Neural cell (in vitro differentiated cells): ENCODE data around the gene CCDC148. TPM values are rescaled to one million over a fixed set of nuclear protein-coding genes. Genes with fewer than 3 reads are reported as not detected.

Source experiments
- H2AFZ ChIP-seq: fragments of 200-600, 300-800 bp; sonication (generic), shearing (Covaris generic); 2 replicates; pipeline ENCODE4 v1.6.0; 2014; ENCODE audit warnings: low read depth, mild to moderate bottlenecking, antibody characterized with exemption, low read length, moderate library complexity
- H3F3A ChIP-seq: fragments of 200-600 bp; shearing (Covaris generic); 2 replicates; pipeline ENCODE4 v1.6.1; 2016; ENCODE audit warnings: mild to moderate bottlenecking, moderate library complexity, mixed read lengths, antibody characterized with exemption, low read length; ENCODE audit not compliant: insufficient read depth, poor library complexity, severe bottlenecking
- H3K27ac ChIP-seq: fragments of 200-600, 300-800 bp; sonication (generic), shearing (Covaris generic); 2 replicates; pipeline ENCODE4 v1.5.1; 2014; ENCODE audit warnings: mild to moderate bottlenecking, low read length, moderate library complexity
- H3K27me3 ChIP-seq: fragments of 300-800, 200-600 bp; sonication (generic), shearing (Covaris generic); 2 replicates; pipeline ENCODE4 v1.6.0; 2014; ENCODE audit warnings: mild to moderate bottlenecking, low read depth, low read length, moderate library complexity; ENCODE audit not compliant: insufficient read depth
- H3K36me3 ChIP-seq: fragments of 300-800, 200-600 bp; sonication (generic), shearing (Covaris generic); 2 replicates; pipeline ENCODE4 v1.5.1; 2014; ENCODE audit warnings: mild to moderate bottlenecking, antibody characterized with exemption, low read length, moderate library complexity; ENCODE audit not compliant: insufficient read depth
- H3K4me2 ChIP-seq: fragments of 300-800, 200-600 bp; sonication (generic), shearing (Covaris generic); 2 replicates; pipeline ENCODE4 v1.6.0; 2014; ENCODE audit warnings: mild to moderate bottlenecking, low read length
- H3K4me3 ChIP-seq: fragments of 300-800, 200-600 bp; sonication (generic), shearing (Covaris generic); 2 replicates; pipeline ENCODE4 v1.5.1; 2014; ENCODE audit warnings: mild to moderate bottlenecking, low read length, moderate library complexity
- H3K79me2 ChIP-seq: fragments of 200-600 bp; shearing (Covaris generic); replicated peaks from 2 replicates; pipeline ENCODE4 v1.6.0; 2014; ENCODE audit warnings: mild to moderate bottlenecking, low read length, moderate library complexity; ENCODE audit not compliant: insufficient read depth
- H3K9ac ChIP-seq: fragments of 300-800, 200-600 bp; sonication (generic), shearing (Covaris generic); 2 replicates; pipeline ENCODE4 v1.6.1; 2016; ENCODE audit warnings: mild to moderate bottlenecking, low read length, mixed read lengths
- H3K9me2 ChIP-seq: fragments of 200-600 bp; shearing (Covaris generic); 2 replicates; pipeline ENCODE4 v1.6.1; 2016; ENCODE audit warnings: mild to moderate bottlenecking, low read length, mixed read lengths; ENCODE audit not compliant: insufficient read depth
- H3K9me3 ChIP-seq: fragments of 200-600, 300-800 bp; sonication (generic), shearing (Covaris generic); 2 replicates; pipeline ENCODE4 v1.6.1; 2016; ENCODE audit warnings: mild to moderate bottlenecking, mixed run types, low read length, moderate library complexity, mixed read lengths
- H4K20me1 ChIP-seq: fragments of 200-600 bp; shearing (Covaris generic); 2 replicates; pipeline ENCODE4 v1.6.1; 2016; ENCODE audit warnings: mild to moderate bottlenecking, mixed run types; ENCODE audit not compliant: insufficient read depth
- CTCF ChIP-seq: fragments of 450-650 bp; IDR thresholded peaks from 2 replicates; pipeline ENCODE4 v1.5.1; 2014; ENCODE audit warnings: antibody characterized with exemption, mild to moderate bottlenecking, moderate library complexity; ENCODE audit not compliant: poor library complexity, severe bottlenecking
- EP300 ChIP-seq: fragments of 450-650 bp; conservative IDR thresholded peaks from 2 replicates; pipeline ENCODE4 v1.6.1; 2014; ENCODE audit warnings: antibody characterized with exemption, mild to moderate bottlenecking, moderate library complexity; ENCODE audit not compliant: poor library complexity, severe bottlenecking
- MXI1 ChIP-seq: fragments of 450-650 bp; conservative IDR thresholded peaks from 2 replicates; pipeline ENCODE4 v1.6.1; 2014; ENCODE audit warnings: antibody characterized with exemption, mild to moderate bottlenecking; ENCODE audit not compliant: poor library complexity, severe bottlenecking
- POLR2AphosphoS5 ChIP-seq: IDR thresholded peaks from 2 replicates; pipeline ENCODE4 v1.6.1; 2012
- RAD21 ChIP-seq: fragments of 450-650 bp; conservative IDR thresholded peaks from 2 replicates; pipeline ENCODE4 v1.6.1; 2014; ENCODE audit warnings: antibody characterized with exemption, mild to moderate bottlenecking, moderate library complexity
- REST ChIP-seq: IDR thresholded peaks from 2 replicates; pipeline ENCODE4 v1.6.1; 2012; ENCODE audit warnings: borderline replicate concordance
- SMC3 ChIP-seq: fragments of 450-650 bp; conservative IDR thresholded peaks from 2 replicates; pipeline ENCODE4 v1.6.1; 2014; ENCODE audit warnings: antibody characterized with exemption, mild to moderate bottlenecking, moderate library complexity; ENCODE audit not compliant: poor library complexity
- TAF1 ChIP-seq: IDR thresholded peaks from 2 replicates; pipeline ENCODE4 v1.6.1; 2012; ENCODE audit warnings: low read depth
- polyA plus RNA-seq: library from polyadenylated mRNA; depleted of rRNA; stranded (reverse); fragments of >200 nt; gene quantifications from 2 replicates; pipeline ENCODE4 v1.2.3, GENCODE V29; 2014

Gene CCDC148
- polyA plus RNA-seq, 1 donor from 2014 or later, result 1.8 TPM

DNA sequence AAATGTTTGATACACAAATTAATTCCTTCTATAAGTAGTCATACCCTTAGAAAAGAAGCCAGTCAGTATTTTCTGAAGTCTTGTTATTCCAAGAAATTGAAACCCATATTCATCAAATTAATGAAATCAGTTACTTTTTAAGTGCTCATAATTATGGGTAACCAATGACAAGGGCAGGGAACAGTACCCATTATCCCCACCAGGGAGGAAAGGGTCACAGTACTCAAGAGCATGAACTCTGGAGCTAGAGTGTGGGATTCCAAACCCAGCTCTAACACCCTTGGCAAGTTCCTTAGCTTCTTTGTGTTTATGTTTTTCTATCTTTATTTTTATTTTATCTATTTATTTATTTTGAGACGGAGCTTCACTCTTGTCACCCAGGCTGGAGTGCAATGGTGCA lies 68.4 kb downstream of the CCDC148 start:
- no peak overlapping the region for H3K27ac ChIP-seq
- TF ChIP-seq REST, result no peak
- no peak for TF ChIP-seq EP300
- no peak for TF ChIP-seq SMC3
- no peak for TF ChIP-seq TAF1
- TF ChIP-seq CTCF, result no peak
- H3K79me2 ChIP-seq, result no peaks in the 10 kb centered on the region
- no peaks in the 10 kb centered on the region for H3K36me3 ChIP-seq
- no peak overlapping the region for H3K9ac ChIP-seq
- no peak overlapping the region for H3K4me2 ChIP-seq
- no peak overlapping the region for H3K4me3 ChIP-seq
- no peaks in the 10 kb centered on the region for H3K9me2 ChIP-seq
- no peaks in the 10 kb centered on the region for H4K20me1 ChIP-seq
- H3F3A ChIP-seq, result no peaks in the 10 kb centered on the region
- no peak overlapping the region for H2AFZ ChIP-seq
- H3K9me3 ChIP-seq, result no peaks in the 10 kb centered on the region
- no peaks in the 10 kb centered on the region for H3K27me3 ChIP-seq

GRCh38 chr2:158385646-158386045 lies 70.9 kb downstream of the CCDC148 start:
- H2AFZ ChIP-seq, result no peak overlapping the region
- no peaks in the 10 kb centered on the region for H4K20me1 ChIP-seq
- no peaks in the 10 kb centered on the region for H3K9me2 ChIP-seq
- H3K27me3 ChIP-seq, result no peaks in the 10 kb centered on the region
- no peak overlapping the region for H3K4me3 ChIP-seq
- no peak overlapping the region for H3K4me2 ChIP-seq
- H3F3A ChIP-seq, result no peaks in the 10 kb centered on the region
- TF ChIP-seq TAF1 (no peak), CTCF (no peak), POLR2AphosphoS5 (no peak), RAD21 (no peak), MXI1 (no peak)
- no peaks in the 10 kb centered on the region for H3K79me2 ChIP-seq
- no peak overlapping the region for H3K27ac ChIP-seq
- no peaks in the 10 kb centered on the region for H3K9me3 ChIP-seq
- H3K36me3 ChIP-seq, result no peaks in the 10 kb centered on the region
- H3K9ac ChIP-seq, result no peak overlapping the region
